Measurements from ENCODE around the gene SPHK1.
"Not testable (repeated sequence)": the region's sequence is repeated elsewhere in the genome, so short reads cannot be mapped to it uniquely, and the experiment has no call there.

Gene SPHK1

DNA sequence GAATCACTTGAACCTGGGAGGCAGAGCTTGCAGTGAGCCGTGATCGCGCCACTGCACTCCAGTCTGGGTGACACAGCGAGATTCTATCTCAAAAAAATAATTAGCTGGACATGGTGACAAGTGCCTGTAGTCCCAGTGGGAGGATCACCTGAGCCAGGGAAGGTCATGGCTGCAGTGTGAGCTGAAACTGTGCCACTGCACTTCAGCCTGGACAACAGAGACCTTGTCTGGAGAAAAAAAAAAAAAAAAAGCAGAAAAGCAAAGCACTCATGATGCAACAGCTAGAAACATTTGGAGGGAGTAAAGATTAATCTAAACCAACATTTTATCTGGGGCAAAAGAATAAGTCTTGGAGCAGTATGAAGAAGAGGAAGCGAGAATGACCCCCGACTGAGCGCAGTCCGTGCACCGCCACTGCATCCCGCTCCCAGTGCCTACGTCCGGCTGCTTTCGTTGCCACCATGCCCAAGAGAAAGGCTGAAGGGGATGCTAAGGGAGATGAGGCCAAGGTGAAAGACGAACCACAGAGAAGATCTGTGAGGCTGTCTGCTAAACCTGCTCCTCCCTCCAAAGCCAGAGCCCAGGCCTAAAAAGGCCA lies 38.9 kb upstream of the SPHK1 start:
- no peak overlapping the region for H3K4me3 ChIP-seq (ENCODE audit: low read depth, low read length)
- no peak for DNase-seq (ENCODE audit: low read depth)
- TF ChIP-seq CTCF (IDR thresholded peaks at IDR 0.05; ENCODE audit: low read depth, low read length, missing control alignments) = no peak

DNA sequence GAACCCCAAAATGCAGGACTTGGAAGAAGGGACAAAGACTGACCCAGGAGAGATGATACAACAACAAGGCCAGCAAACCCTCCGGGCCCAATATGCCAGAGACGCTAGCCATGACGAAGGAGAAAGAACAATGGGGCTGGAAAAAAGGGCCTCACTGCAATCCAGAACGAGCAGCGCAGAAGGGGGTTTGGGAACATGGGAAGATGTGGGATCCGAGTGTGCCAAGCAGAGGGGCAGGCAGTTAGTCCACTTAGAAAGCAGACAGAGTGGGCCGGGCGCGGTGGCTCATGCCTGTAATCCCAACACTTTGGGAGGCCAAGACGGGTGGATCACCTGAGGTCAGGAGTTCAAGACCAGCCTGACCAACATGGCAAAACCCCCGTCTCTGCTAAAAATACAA lies 37.5 kb upstream of the SPHK1 start:
- not testable (repeated sequence) for H3K4me3 ChIP-seq (ENCODE audit: low read depth, low read length); DNase-seq (ENCODE audit: low read depth)

DNA sequence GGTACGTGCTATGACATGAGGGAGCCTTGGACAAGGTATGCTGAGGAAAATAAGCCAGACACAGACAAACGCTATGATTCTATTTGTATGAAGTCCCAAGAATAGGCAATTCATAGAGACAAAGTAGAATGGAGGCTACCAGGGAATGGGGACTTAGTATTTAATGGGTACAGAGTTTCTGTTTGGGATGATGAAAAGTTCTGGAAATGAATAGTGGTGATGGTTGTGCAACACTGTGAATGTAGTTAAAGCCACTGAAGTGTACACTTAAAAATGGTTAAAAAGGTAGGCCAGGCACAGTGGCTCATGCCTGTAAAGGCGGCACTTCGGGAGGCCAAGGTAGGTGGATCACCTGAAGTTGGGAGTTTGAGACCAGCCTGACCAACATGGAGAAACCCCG lies 33.9 kb upstream of the SPHK1 start:
- no peak overlapping the region for H3K4me3 ChIP-seq (ENCODE audit: low read depth, low read length)
- TF ChIP-seq CTCF (IDR thresholded peaks at IDR 0.05; ENCODE audit: low read depth, low read length, missing control alignments) = no peak

GRCh38 chr17:76351526-76352071 lies 32.8 kb upstream of the SPHK1 start:
- DNase-seq (ENCODE audit: low read depth) = no peak
- no peak overlapping the region for H3K4me3 ChIP-seq (ENCODE audit: low read depth, low read length)
- no peak for TF ChIP-seq CTCF (IDR thresholded peaks at IDR 0.05; ENCODE audit: low read depth, low read length, missing control alignments)

More for the DNA sequence above, 33.9 kb upstream of the SPHK1 start:
- DNase-seq (ENCODE audit: low read depth) = no peak

- peak overlapping the region; percentile 71 for H3K4me3 ChIP-seq (ENCODE audit: low read depth, low read length)
- no peak for DNase-seq (ENCODE audit: low read depth)
- no peak for TF ChIP-seq CTCF (IDR thresholded peaks at IDR 0.05; ENCODE audit: low read depth, low read length, missing control alignments)
Observed at GRCh38 chr17:76353004-76353598, 31.3 kb upstream of the SPHK1 start.

- TF ChIP-seq CTCF (IDR thresholded peaks at IDR 0.05; ENCODE audit: low read depth, low read length, missing control alignments) = no peak
Observed at GRCh38 chr17:76353599-76354316, 30.7 kb upstream of the SPHK1 start, which contains the start of gene PRPSAP1. PRPSAP1 (minus strand) TSS chr17:76353916; CDS start chr17:76353703, 213 bp downstream.

GRCh38 chr17:76354317-76354729 lies 30.1 kb upstream of the SPHK1 start:
- TF ChIP-seq CTCF (IDR thresholded peaks at IDR 0.05; ENCODE audit: low read depth, low read length, missing control alignments) = no peak
- DNase-seq (ENCODE audit: low read depth) = no peak
- H3K4me3 ChIP-seq (ENCODE audit: low read depth, low read length) = peak overlapping the region; percentile 71

More at GRCh38 chr17:76353599-76354316, 30.7 kb upstream of the SPHK1 start, which contains the start of gene PRPSAP1:
- DNase-seq (ENCODE audit: low read depth) = peak; percentile 74
- peak within 1 kb of the TSS; percentile 71 for H3K4me3 ChIP-seq (ENCODE audit: low read depth, low read length)
